IMR-90 (cell line): ENCODE results near the gene XPO6. TPM values are rescaled to one million over a fixed set of nuclear protein-coding genes. Genes with fewer than 3 reads are reported as not detected.
A peak's percentile ranks its signal among the peaks of the same experiment; 100 is the strongest.

ENCODE experiments used
- ATAC-seq: fragments of 200-7000 bp; cut with Tn5 transposase; 2 replicates; pipeline ENCODE4 v1.9.1; 2020; ENCODE audit warnings: low read depth, mild to moderate bottlenecking, moderate library complexity
- BruUV-seq: library from RNA; stranded (reverse); fragments of 400-500 nt; replicated peaks from 2 replicates; lab custom pipeline; 2021; lab: Mats Ljungman, UMichigan
- CTCF ChIA-PET: fragments of 300-600 bp; formaldehyde crosslinking; extraction: SDS; loops from one replicate; lab custom pipeline; 2021; ENCODE audit warnings: antibody characterized with exemption; lab: Yijun Ruan, JAX
- POLR2A ChIA-PET: fragments of 300-600 bp; sonication (Branson Sonifier 250); formaldehyde crosslinking; loops from one replicate; lab custom pipeline; 2022; ENCODE audit warnings: antibody characterized with exemption; ENCODE audit not compliant: unreplicated experiment; lab: Charles Lee
- DNase-seq: peaks from one replicate; pipeline ENCODE4 v3.0.0; 2013
- H2AFZ ChIP-seq: replicated peaks from 2 replicates; pipeline ENCODE3; 2013; ENCODE audit warnings: low read length, mild to moderate bottlenecking; ENCODE audit not compliant: poor library complexity
- H2AK5ac ChIP-seq: 2 replicates; pipeline ENCODE4 v1.6.1; 2013; ENCODE audit warnings: low read depth, low read length, inconsistent platforms
- H2AK9ac ChIP-seq: replicated peaks from 2 replicates; pipeline ENCODE3; 2013; ENCODE audit warnings: mild to moderate bottlenecking, low read depth, low read length, moderate library complexity; ENCODE audit not compliant: poor library complexity
- H2BK120ac ChIP-seq: 2 replicates; pipeline ENCODE4 v1.6.1; 2013; ENCODE audit warnings: low read depth, low read length, inconsistent platforms
- H2BK15ac ChIP-seq: 3 replicates; pipeline ENCODE4 v1.6.1; 2013; ENCODE audit warnings: low read depth, low read length, inconsistent platforms
- H2BK20ac ChIP-seq: 2 replicates; pipeline ENCODE4 v1.6.1; 2013; ENCODE audit warnings: low read depth, mild to moderate bottlenecking, inconsistent platforms, low read length, moderate library complexity
- H2BK5ac ChIP-seq: 2 replicates; pipeline ENCODE4 v1.6.1; 2013; ENCODE audit warnings: mild to moderate bottlenecking, low read depth, low read length, inconsistent platforms; ENCODE audit not compliant: poor library complexity, severe bottlenecking
- H3K14ac ChIP-seq: replicated peaks from 2 replicates; pipeline ENCODE4 v1.6.1; 2013; ENCODE audit warnings: low read depth, low read length, inconsistent platforms
- H3K18ac ChIP-seq: 2 replicates; pipeline ENCODE4 v1.6.1; 2013; ENCODE audit warnings: low read depth, low read length, control low read depth
- H3K23ac ChIP-seq: 2 replicates; pipeline ENCODE4 v1.6.1; 2013; ENCODE audit warnings: low read depth, low read length, inconsistent platforms
- H3K27ac ChIP-seq: 2 replicates; pipeline ENCODE4 v1.5.1; 2013; ENCODE audit warnings: mild to moderate bottlenecking, control low read depth, low read length; ENCODE audit not compliant: insufficient read depth
- H3K27me3 ChIP-seq: 2 replicates; pipeline ENCODE4 v1.6.1; 2013; ENCODE audit warnings: low read length; ENCODE audit not compliant: control insufficient read depth, insufficient read depth
- H3K36me3 ChIP-seq: 2 replicates; pipeline ENCODE4 v1.6.1; 2013; ENCODE audit warnings: low read length, mixed read lengths; ENCODE audit not compliant: control insufficient read depth, insufficient read depth
- H3K4ac ChIP-seq: 2 replicates; pipeline ENCODE4 v1.6.1; 2013; ENCODE audit warnings: low read depth, low read length, inconsistent platforms
- H3K4me1 ChIP-seq: 2 replicates; pipeline ENCODE4 v1.6.1; 2013; ENCODE audit warnings: low read length, mixed read lengths; ENCODE audit not compliant: control insufficient read depth, insufficient read depth
- H3K4me2 ChIP-seq: 2 replicates; pipeline ENCODE4 v1.6.1; 2013; ENCODE audit warnings: low read depth, mild to moderate bottlenecking, control low read depth, low read length, moderate library complexity
- H3K4me3 ChIP-seq: 2 replicates; pipeline ENCODE4 v1.5.1; 2013; ENCODE audit warnings: low read depth, mild to moderate bottlenecking, control low read depth, low read length, moderate library complexity; ENCODE audit not compliant: insufficient read depth
- H3K56ac ChIP-seq: 2 replicates; pipeline ENCODE4 v1.6.1; 2013; ENCODE audit warnings: low read length, inconsistent platforms; ENCODE audit not compliant: insufficient read depth; ENCODE audit errors: extremely low read depth
- H3K79me1 ChIP-seq, 2 experiments: 2 replicates each; pipeline ENCODE4 v1.6.1; 2013; ENCODE audit warnings: low read length in 2 of 2, inconsistent platforms in 1 of 2, low read depth in 1 of 2
- H3K9ac ChIP-seq: 2 replicates; pipeline ENCODE4 v1.6.1; 2013; ENCODE audit warnings: low read depth, low read length, control low read depth
- H3K9me1 ChIP-seq: 2 replicates; pipeline ENCODE4 v1.6.1; 2013; ENCODE audit warnings: low read length, inconsistent platforms; ENCODE audit not compliant: insufficient read depth
- H3K9me3 ChIP-seq: 2 replicates; pipeline ENCODE4 v1.6.1; 2013; ENCODE audit warnings: low read length; ENCODE audit not compliant: control insufficient read depth, insufficient read depth
- H4K20me1 ChIP-seq: 2 replicates; pipeline ENCODE4 v1.6.1; 2013; ENCODE audit warnings: low read length, inconsistent platforms; ENCODE audit not compliant: insufficient read depth
- H4K5ac ChIP-seq: 2 replicates; pipeline ENCODE4 v1.6.1; 2013; ENCODE audit warnings: mild to moderate bottlenecking, low read depth, low read length, control low read depth
- H4K8ac ChIP-seq, 2 experiments: 2 replicates each; pipeline ENCODE4 v1.6.1; 2013; ENCODE audit warnings: low read depth in 2 of 2, low read length in 2 of 2, control low read depth in 1 of 2, inconsistent platforms in 1 of 2
- H4K91ac ChIP-seq: 2 replicates; pipeline ENCODE4 v1.6.1; 2013; ENCODE audit warnings: low read depth, low read length, inconsistent platforms; ENCODE audit not compliant: insufficient read depth
- BHLHE40 ChIP-seq: fragments of 150-350 bp; IDR thresholded peaks from 2 replicates; pipeline ENCODE4 v1.6.1; 2016; ENCODE audit warnings: mild to moderate bottlenecking, low read depth, low read length
- CEBPB ChIP-seq: IDR thresholded peaks from 2 replicates; pipeline ENCODE4 v1.6.1; 2012; ENCODE audit warnings: low read depth, low read length, improper control_type of control experiment
- CHD1 ChIP-seq: IDR thresholded peaks from 2 replicates; pipeline ENCODE4 v1.6.1; 2012; ENCODE audit warnings: low read depth, low read length, improper control_type of control experiment
- FOS ChIP-seq: fragments of 150-350 bp; IDR thresholded peaks from 2 replicates; pipeline ENCODE4 v1.6.1; 2016; ENCODE audit warnings: low read depth, low read length
- MAFK ChIP-seq: IDR thresholded peaks from 2 replicates; pipeline ENCODE4 v1.6.1; 2012; ENCODE audit warnings: low read depth, low read length, improper control_type of control experiment
- MAZ ChIP-seq: IDR thresholded peaks from 2 replicates; pipeline ENCODE4 v1.6.1; 2012; ENCODE audit warnings: low read depth, mild to moderate bottlenecking, low read length, improper control_type of control experiment, moderate library complexity, borderline replicate concordance
- MXI1 ChIP-seq: IDR thresholded peaks from 2 replicates; pipeline ENCODE4 v1.6.1; 2012; ENCODE audit warnings: low read depth, mild to moderate bottlenecking, low read length, moderate library complexity, borderline replicate concordance
- NFE2L2 ChIP-seq: fragments of 150-350 bp; IDR thresholded peaks from 2 replicates; pipeline ENCODE4 v1.6.1; 2016; ENCODE audit warnings: low read depth, mild to moderate bottlenecking, low read length
- POLR2A ChIP-seq: IDR thresholded peaks from 2 replicates; pipeline ENCODE4 v1.6.1; 2012; ENCODE audit warnings: mild to moderate bottlenecking, low read depth, low read length
- RAD21 ChIP-seq: IDR thresholded peaks from 2 replicates; pipeline ENCODE4 v1.6.1; 2012; ENCODE audit warnings: low read length, improper control_type of control experiment
- RCOR1 ChIP-seq: IDR thresholded peaks from 2 replicates; pipeline ENCODE4 v1.6.1; 2012; ENCODE audit warnings: mild to moderate bottlenecking, low read length, improper control_type of control experiment; ENCODE audit not compliant: insufficient replicate concordance
- RFX5 ChIP-seq: IDR thresholded peaks from 2 replicates; pipeline ENCODE4 v1.8.0; 2012; ENCODE audit warnings: low read depth, mild to moderate bottlenecking, low read length, moderate library complexity
- SMC3 ChIP-seq: fragments of 150-350 bp; IDR thresholded peaks from 2 replicates; pipeline ENCODE4 v1.6.1; 2016; ENCODE audit warnings: low read depth, mild to moderate bottlenecking, antibody characterized with exemption, low read length, moderate library complexity
- WGBS, 2 experiments: methylation state at CpG; one replicate each; pipeline versions ENCODE4 v1.1.5 to v1.1.7; 2013; ENCODE audit warnings: missing lambda C conversion rate in 2 of 2; ENCODE audit not compliant: insufficient read length in 1 of 2; ENCODE audit errors: extremely low coverage in 2 of 2; 5-methylcytosine and 5-hydroxymethylcytosine counted together
- dilution Hi-C: fragments of 300-500 bp; cut with HindIII; formaldehyde crosslinking; loops from one replicate; pipeline ENCODE4 v1.14.3; 2018; ENCODE audit warnings: low sequenced_read_pairs; ENCODE audit not compliant: unreplicated experiment
- in situ Hi-C: fragments of 300-500 bp; cut with MboI; formaldehyde crosslinking; loops from 3 replicates; pipeline ENCODE4 v1.14.3; 2019; ENCODE audit warnings: low sequenced_read_pairs, inconsistent platforms, mixed read lengths
- intact Hi-C: fragments of 100-400 bp; cut with micrococcal nuclease; formaldehyde crosslinking; loops from 2 replicates; pipeline ENCODE4 v1.10.0; 2022
- polyA plus RNA-seq, 3 experiments: library from polyadenylated mRNA; depleted of rRNA; stranded (reverse); fragments of >200 nt; gene quantifications; 2 replicates each; pipeline ENCODE4 v1.2.3, GENCODE V29; 2012; ENCODE audit warnings: low replicate concordance in 1 of 3
- total RNA-seq: library from RNA; depleted of rRNA; stranded (reverse); fragments of >200 nt; gene quantifications from 2 replicates; pipeline ENCODE4 v1.2.3, GENCODE V29; 2012
- TF ChIP-seq, protein P1 (sequence below): conservative IDR thresholded peaks from 2 replicates; pipeline ENCODE4 v1.5.1; 2012; ENCODE audit warnings: mild to moderate bottlenecking, low read depth, low read length, improper control_type of control experiment
- TF ChIP-seq, protein P2 (sequence below): fragments of 150-350 bp; IDR thresholded peaks from 2 replicates; pipeline ENCODE4 v1.6.1; 2016; ENCODE audit warnings: low read depth, mild to moderate bottlenecking, low read length, moderate library complexity, borderline replicate concordance
- TF ChIP-seq, protein P3 (sequence below): fragments of 150-350 bp; IDR thresholded peaks from 2 replicates; pipeline ENCODE4 v1.6.1; 2017; ENCODE audit warnings: mild to moderate bottlenecking, antibody characterized with exemption, low read length, low read depth

The XPO6 gene
- total and polyA plus RNA-seq, 2 of the 4 experiments (the other 2 are of a cell fraction): 108 to 184 TPM

DNA sequence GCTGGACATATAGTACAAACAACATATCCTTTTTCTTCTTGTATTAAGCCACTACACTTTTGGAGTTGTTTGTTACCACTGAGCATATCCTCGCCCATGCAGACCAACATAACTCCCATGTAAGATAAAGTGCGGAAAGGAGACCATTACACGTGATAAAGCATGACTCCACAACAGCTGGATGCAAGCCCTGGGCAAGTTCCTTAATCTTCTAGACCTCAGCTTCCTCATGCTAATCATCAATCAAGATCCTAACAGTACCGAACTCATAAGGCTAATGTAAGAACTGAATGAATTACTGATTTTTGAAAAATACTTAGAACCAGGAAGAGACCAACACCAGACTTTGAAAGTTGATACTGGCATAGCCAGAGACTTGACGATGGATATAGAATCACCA, 101.3 kb downstream of the XPO6 start:
- Histone ChIP-seq H2AK5ac (no peak overlapping the region), H3K18ac (no peak overlapping the region), H2BK5ac (peak overlapping the region; percentile 9), H3K4me3 (no peak overlapping the region), H3K14ac (peak overlapping the region; percentile 50), H3K23ac (peak overlapping the region; percentile 64; the same call in 1 of the 2 replicates), H3K36me3 (peaks cover 66% of the 10 kb centered on the region), H3K4me1 (peaks cover 10% of the 10 kb centered on the region), H3K56ac (no peak overlapping the region), H2AFZ (no peak overlapping the region), H3K9ac (no peak overlapping the region), H3K4ac (0 out of 2 replicates have a peak overlapping the region, but pooled peaks have one; percentile 10), H3K4me2 (no peak overlapping the region), H4K8ac (no peak overlapping the region), H2AK9ac (no peak overlapping the region), H4K20me1 (peaks cover 19% of the 10 kb centered on the region), H3K79me1 (peaks cover 48 to 68% of the 10 kb centered on the region in 2 experiments), H4K91ac (no peak overlapping the region), H3K27me3 (no peaks in the 10 kb centered on the region), H3K9me3 (no peaks in the 10 kb centered on the region), H2BK20ac (no peak overlapping the region), H4K5ac (no peak overlapping the region), H2BK15ac (no peak overlapping the region), H2BK120ac (no peak overlapping the region), H3K27ac (peak overlapping the region; percentile 61; the same call in 1 of the 2 replicates), H3K9me1 (peaks cover 15% of the 10 kb centered on the region)
- DNase-seq: no peak
- no peak for TF ChIP-seq CHD1
- TF ChIP-seq MXI1: no peak
- TF ChIP-seq SMC3: no peak
- no peak for TF ChIP-seq POLR2A
- TF ChIP-seq, protein P1, sequence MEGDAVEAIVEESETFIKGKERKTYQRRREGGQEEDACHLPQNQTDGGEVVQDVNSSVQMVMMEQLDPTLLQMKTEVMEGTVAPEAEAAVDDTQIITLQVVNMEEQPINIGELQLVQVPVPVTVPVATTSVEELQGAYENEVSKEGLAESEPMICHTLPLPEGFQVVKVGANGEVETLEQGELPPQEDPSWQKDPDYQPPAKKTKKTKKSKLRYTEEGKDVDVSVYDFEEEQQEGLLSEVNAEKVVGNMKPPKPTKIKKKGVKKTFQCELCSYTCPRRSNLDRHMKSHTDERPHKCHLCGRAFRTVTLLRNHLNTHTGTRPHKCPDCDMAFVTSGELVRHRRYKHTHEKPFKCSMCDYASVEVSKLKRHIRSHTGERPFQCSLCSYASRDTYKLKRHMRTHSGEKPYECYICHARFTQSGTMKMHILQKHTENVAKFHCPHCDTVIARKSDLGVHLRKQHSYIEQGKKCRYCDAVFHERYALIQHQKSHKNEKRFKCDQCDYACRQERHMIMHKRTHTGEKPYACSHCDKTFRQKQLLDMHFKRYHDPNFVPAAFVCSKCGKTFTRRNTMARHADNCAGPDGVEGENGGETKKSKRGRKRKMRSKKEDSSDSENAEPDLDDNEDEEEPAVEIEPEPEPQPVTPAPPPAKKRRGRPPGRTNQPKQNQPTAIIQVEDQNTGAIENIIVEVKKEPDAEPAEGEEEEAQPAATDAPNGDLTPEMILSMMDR: no peak
- TF ChIP-seq BHLHE40: no peak
- TF ChIP-seq, protein P2, sequence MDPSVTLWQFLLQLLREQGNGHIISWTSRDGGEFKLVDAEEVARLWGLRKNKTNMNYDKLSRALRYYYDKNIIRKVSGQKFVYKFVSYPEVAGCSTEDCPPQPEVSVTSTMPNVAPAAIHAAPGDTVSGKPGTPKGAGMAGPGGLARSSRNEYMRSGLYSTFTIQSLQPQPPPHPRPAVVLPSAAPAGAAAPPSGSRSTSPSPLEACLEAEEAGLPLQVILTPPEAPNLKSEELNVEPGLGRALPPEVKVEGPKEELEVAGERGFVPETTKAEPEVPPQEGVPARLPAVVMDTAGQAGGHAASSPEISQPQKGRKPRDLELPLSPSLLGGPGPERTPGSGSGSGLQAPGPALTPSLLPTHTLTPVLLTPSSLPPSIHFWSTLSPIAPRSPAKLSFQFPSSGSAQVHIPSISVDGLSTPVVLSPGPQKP: no peak
- TF ChIP-seq MAFK: no peak
- TF ChIP-seq RCOR1: no peak
- no peak for TF ChIP-seq MAZ
- no peak for TF ChIP-seq RFX5
- TF ChIP-seq RAD21: no peak
- no peak for TF ChIP-seq CEBPB
- TF ChIP-seq, protein P3, sequence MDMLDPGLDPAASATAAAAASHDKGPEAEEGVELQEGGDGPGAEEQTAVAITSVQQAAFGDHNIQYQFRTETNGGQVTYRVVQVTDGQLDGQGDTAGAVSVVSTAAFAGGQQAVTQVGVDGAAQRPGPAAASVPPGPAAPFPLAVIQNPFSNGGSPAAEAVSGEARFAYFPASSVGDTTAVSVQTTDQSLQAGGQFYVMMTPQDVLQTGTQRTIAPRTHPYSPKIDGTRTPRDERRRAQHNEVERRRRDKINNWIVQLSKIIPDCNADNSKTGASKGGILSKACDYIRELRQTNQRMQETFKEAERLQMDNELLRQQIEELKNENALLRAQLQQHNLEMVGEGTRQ: no peak
- TF ChIP-seq FOS: no peak
- no peak for TF ChIP-seq NFE2L2
- ChIA-PET CTCF (no interaction called here), POLR2A (interaction anchor here (0.6 kb wide), 1 partner anchor 71 kb away, joined by 3 read pairs; no protein-coding TSS in a partner anchor)
- no TSS peak for BruUV-seq
- WGBS, 2 experiments: no CpG with 5 or more reads among the region's 5 CpGs
- dilution Hi-C loops: no loop called here
- intact Hi-C loops: loop anchor here (5.0 kb wide), 1 partner anchor 102 kb away; the partner anchor contains the start of gene XPO6
- ATAC-seq: no peak
- in situ Hi-C loops: no loop called here
